Measurements from ENCODE around the gene SLC24A2.

DNA sequence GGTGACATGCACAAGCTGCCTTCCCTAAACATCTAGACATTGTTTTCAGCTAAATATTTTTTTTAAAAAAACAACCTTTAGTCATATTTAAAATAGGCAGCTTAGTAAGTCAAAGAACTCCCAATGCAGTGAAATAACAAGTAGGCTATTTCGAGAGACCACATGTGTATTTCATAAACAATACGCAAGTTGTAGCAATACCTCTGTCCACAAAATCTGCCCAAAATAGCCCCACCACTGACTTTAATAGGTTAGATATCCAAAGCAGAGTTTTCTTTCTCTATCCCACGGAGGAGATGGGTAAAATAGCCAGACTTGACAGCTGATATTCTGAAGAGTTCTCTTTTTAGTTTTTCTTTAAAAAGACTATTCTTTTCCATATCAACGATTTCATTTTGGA is 1.2 kb downstream of the SLC24A2 start:
- TF ChIP-seq POLR2A (IDR thresholded peaks at IDR 0.05): no peak
- TF ChIP-seq, protein P1, sequence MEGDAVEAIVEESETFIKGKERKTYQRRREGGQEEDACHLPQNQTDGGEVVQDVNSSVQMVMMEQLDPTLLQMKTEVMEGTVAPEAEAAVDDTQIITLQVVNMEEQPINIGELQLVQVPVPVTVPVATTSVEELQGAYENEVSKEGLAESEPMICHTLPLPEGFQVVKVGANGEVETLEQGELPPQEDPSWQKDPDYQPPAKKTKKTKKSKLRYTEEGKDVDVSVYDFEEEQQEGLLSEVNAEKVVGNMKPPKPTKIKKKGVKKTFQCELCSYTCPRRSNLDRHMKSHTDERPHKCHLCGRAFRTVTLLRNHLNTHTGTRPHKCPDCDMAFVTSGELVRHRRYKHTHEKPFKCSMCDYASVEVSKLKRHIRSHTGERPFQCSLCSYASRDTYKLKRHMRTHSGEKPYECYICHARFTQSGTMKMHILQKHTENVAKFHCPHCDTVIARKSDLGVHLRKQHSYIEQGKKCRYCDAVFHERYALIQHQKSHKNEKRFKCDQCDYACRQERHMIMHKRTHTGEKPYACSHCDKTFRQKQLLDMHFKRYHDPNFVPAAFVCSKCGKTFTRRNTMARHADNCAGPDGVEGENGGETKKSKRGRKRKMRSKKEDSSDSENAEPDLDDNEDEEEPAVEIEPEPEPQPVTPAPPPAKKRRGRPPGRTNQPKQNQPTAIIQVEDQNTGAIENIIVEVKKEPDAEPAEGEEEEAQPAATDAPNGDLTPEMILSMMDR (IDR thresholded peaks at IDR 0.05): no peak

All from tibial nerve (tissue), 3 donors.